HG03159 (cell line): ENCODE results near the gene ZNF420.
"Not testable (repeated sequence)": the region's sequence is repeated elsewhere in the genome, so short reads cannot be mapped to it uniquely, and the experiment has no call there.

Source experiments
- ATAC-seq: cut with Tn5 transposase; IDR thresholded peaks from one replicate; pipeline ENCODE4 v1.9.1; 2021; ENCODE audit warnings: mild to moderate bottlenecking, moderate library complexity; ENCODE audit not compliant: unreplicated experiment

ZNF420 gene

GRCh38 chr19:37077934-37078716, at the start of gene ZNF420:
Gene ZNF420, plus strand, starts transcription at chr19:37078433. Its CDS starts 10,686 bp downstream, at chr19:37089119.
- ATAC-seq: peak; percentile 89

GRCh38 chr19:37045140-37045539, 33.1 kb upstream of the ZNF420 start:
- ATAC-seq: no peak

GRCh38 chr19:37055330-37055729, 22.9 kb upstream of the ZNF420 start:
- ATAC-seq: no peak

- no peak for ATAC-seq
These were observed 21.5 kb upstream of the ZNF420 start for GRCh38 chr19:37056776-37057175.

GRCh38 chr19:37059142-37059541, 19.1 kb upstream of the ZNF420 start:
- no peak for ATAC-seq

- ATAC-seq: not testable (repeated sequence)
These were observed 13.3 kb upstream of the ZNF420 start for GRCh38 chr19:37064886-37065285.

- no peak for ATAC-seq
These were observed 4.1 kb upstream of the ZNF420 start for GRCh38 chr19:37074111-37074510.

- ATAC-seq: no peak
These were observed 3.3 kb upstream of the ZNF420 start for GRCh38 chr19:37074819-37075362.

- ATAC-seq: not testable (repeated sequence)
These were observed 1.7 kb upstream of the ZNF420 start for GRCh38 chr19:37076524-37076923.

GRCh38 chr19:37077501-37077933, 716 bp upstream of the ZNF420 start:
- peak; percentile 4 for ATAC-seq

- ATAC-seq: no peak
These were observed 442 bp downstream of the ZNF420 start for GRCh38 chr19:37078717-37079032.

GRCh38 chr19:37079238-37079637, 1.0 kb downstream of the ZNF420 start:
- no peak for ATAC-seq

GRCh38 chr19:37082307-37082706, 4.1 kb downstream of the ZNF420 start:
- ATAC-seq: no peak

- ATAC-seq: no peak
These were observed 8.9 kb downstream of the ZNF420 start for GRCh38 chr19:37087110-37087509.

- no peak for ATAC-seq
These were observed 17.6 kb downstream of the ZNF420 start for GRCh38 chr19:37095859-37096258.

GRCh38 chr19:37098570-37098969, 20.3 kb downstream of the ZNF420 start:
- no peak for ATAC-seq

- ATAC-seq: not testable (repeated sequence)
These were observed 25.9 kb downstream of the ZNF420 start for GRCh38 chr19:37104135-37104534.

- not testable (repeated sequence) for ATAC-seq
These were observed 33.5 kb downstream of the ZNF420 start for GRCh38 chr19:37111753-37112152.

GRCh38 chr19:37114001-37114400, 35.8 kb downstream of the ZNF420 start:
- no peak for ATAC-seq

- ATAC-seq: not testable (repeated sequence)
These were observed 43.9 kb downstream of the ZNF420 start for GRCh38 chr19:37122093-37122492.

- ATAC-seq: no peak
These were observed 50.0 kb downstream of the ZNF420 start for GRCh38 chr19:37127999-37128820.

GRCh38 chr19:37128821-37129177, 50.6 kb downstream of the ZNF420 start:
- ATAC-seq: no peak
